ELF-1 (cell line): ENCODE data around the gene TBC1D22B.

Experiments
- DNase-seq: peaks from one replicate; pipeline ENCODE4 v3.0.0-alpha.2; 2016; ENCODE audit warnings: low read depth, low spot score

Gene TBC1D22B

DNA sequence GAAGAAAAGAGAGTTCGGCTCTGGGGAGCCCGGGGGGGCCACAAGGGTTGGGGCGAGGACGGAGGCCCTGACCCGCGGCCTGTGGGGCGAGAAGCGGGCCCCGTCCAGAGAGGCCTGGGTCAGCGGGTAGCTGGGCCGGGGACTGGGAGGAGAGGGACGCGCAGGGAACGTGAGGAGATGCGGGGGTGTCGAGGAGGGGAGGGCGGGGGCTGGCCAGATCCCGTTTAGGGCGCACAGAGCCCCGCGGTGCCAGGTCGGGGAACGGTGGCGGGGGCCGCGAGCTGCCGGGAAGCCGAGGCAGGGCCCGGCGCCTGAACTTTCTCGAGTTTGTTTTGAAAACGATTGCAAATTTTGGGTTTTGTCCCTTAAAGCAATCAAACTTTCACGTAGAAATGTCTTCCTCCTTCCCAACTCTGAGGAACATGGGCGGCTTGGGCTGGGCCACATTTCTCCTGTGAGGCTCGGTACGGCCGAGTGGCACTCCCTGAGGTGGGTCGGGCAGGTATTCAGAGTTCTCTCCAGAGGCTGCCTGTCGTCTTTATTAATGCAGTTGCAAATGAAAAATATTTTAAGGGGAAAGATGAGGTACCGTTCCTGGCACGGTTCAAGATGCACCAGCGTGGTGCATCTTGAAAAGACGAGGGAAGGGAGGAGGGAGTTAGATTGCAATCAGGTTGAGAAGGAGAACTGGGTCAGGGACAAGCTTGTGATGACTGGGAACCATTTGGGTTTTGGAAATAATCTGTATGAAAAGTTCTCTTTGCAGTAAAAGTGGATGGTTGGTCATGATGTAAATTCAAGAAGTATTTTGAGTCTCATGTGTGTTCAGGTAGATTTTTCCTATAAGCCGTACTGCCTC is 97.2 kb downstream of the TBC1D22B start:
- DNase-seq, result peak; percentile 21

DNA sequence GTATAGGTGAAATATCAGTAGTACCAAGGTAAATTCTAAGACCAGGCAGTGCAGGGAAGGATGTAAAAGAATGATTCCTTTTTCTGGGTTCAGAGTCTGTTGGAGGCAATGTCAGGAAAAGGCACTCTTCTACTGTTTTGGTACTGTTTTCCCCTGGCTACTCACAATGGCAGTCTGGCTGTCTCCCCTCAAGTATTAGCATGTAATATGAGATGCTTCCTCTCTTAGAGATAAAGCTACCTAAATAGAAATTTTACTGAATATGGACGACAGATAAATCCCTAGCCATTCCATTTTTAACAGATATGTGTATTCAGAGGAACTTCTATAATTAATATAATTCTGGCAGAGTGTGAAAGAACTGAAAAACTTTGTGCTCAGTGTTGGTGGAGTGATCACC is 99.7 kb downstream of the TBC1D22B start:
- DNase-seq, result no peak

DNA sequence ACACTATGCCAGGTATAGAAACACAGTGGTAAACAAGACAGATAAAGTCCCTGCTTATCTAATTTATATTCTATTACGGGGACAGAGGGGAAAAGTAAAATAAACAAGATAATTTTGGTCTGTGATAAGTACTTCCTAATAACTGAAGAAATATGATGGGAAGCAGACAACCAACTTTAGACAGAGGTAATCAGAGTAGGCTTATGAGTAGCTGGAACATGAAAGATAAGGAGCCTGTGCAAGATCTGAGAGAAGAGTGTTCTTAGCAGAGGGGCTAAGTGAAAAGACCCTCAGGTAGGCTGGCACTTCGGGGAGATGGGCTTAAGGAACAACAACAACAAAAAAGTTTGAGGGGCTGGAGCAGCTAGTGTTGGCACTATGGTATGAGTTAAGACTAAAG is 100.3 kb downstream of the TBC1D22B start:
- DNase-seq, result no peak

DNA sequence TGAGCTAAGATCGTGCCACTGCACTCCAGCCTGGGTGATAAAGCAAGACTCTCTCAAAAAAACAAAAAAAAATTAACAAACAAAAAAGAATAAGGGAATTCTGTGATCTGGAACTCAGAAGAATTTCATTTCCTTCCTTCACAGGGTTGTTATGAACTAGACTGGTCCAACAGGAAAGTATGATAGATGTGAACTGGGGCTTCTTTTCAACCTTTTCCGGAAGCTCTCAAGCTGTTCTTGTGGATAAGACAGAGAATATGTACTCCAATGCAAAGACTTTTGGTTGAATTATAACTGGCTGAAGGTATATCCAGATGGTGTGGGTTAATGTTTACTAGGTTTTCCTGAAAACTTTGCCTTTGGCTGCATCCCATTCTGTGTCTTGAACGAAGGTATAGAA is 101.5 kb downstream of the TBC1D22B start:
- DNase-seq, result no peak

DNA sequence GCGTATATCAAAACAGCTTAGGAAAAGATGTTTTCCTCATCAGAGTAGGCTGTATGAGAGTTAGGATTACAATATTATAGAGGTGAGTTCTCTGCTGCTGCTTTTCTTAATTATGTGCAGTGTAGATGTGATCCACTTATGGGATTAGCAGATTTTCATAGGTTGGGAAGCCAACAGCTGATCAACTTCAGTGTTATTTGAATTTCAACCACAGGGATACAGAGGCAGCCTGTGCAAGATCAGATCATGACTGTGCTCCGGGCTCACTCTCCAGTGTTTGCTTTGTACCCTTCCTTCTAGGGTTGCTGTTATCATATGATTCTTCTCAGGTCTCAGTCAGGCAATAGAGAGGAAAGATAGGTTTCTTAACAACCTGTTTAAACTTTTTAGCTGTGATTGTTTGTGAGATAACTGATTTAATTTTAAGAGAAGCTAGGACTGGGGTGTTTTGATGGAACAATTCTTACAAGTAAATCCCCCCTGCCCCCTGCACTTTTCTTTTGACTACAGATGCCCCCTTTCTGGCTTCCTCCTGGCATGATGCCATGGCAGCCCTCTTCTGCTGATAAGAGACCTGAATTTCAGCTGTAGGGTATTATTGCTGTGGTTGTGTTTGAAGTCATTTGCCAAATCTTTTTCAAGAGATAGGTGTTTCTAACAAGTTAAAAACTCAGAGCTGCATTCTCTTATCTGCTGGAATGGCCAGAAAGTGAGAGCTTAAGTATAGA is 104.7 kb downstream of the TBC1D22B start:
- no peak for DNase-seq

DNA sequence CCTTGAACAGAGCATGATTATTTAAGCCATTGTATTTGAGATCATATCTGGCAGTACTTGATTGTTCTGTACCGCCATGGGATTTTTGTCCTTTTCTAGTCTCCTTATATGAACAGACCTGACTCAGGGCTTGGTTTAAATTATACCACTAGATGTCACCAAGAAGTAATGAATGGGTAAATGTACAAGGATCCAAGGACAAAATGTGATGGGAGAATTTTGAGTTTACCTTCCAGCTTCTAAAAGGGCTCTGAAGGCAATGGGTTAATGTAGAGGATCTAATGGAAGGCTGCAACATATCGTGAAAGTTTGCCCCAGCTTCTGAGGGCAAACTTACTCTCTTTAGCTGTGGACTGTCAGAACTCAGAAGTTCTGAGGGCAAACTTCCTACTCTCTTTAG is 108.2 kb downstream of the TBC1D22B start:
- no peak for DNase-seq

DNA sequence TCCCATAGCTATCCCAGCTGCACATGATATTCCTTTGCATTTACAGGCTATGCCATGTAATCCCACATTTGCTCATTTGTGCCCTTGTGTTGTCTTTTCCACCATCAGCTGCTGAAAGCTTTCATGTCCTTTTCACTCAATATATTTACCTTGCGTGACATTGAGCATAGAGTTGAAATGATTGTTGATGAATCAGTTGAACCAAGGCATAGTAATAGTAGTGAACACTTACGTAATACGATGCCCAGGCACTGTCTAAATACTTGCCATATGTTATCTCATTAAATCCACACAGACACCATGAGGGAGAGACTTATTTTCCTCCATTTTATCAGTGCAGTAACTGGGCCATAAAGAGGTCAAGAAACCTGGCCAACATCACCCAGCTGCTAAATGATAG is 109.3 kb downstream of the TBC1D22B start:
- no peak for DNase-seq

DNA sequence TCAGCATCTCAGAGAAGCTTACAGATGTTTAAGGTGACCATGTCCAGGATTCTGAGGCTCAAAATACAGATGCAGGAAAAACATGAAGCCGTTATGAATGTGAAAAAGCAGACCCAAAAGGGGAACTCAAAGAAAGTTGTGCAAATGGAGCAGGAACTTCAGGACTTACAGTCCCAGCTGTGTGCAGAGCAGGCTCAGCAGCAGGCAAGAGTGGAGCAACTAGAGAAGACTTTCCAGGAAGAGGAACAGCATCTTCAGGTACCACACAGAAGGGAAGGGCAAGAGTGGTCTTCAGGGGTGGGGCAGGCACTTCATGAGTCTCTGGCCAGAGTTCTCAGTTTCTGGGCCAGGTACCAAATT is 111.4 kb downstream of the TBC1D22B start:
- DNase-seq, result no peak

DNA sequence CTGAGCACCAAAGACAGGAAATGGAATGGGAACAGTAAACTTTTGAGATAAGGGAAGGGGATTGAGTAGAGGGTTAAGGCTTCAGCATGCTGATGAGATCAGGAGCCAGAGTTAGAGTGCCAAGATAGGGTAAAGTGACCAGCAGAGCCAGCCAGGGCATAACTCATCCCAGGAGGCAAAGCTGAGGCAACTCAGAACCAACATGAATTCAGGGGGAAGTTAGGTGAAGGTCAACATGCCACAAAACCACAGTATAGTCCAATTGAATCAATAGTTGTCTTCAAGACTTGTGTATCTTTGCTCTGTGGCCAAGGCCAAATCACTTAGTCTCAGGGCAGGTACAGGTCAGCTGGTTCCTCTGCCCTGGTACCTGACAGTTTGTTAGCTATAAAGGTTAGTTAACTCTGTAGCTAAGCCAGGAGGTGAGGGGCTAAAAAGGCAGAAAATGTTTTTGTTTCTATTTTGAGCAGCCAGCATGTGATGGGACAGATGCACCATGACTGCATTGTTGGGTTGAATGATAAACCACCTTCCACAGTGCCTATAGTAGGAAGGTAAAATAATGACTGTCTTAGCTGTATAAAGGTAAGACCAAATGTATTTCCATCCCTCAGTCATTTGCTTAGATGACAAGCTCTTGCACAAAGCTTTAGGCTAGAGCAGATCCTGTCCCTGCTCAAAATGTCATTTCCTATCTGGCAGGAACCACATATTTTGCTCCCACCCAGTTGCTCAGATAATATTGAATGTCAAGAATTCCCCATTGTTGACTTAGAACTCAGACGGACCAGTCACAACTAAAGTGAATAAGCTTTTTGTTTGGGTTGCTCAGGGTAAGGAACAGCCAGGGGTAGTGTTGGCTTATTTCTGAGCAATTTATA is 112.0 kb downstream of the TBC1D22B start:
- DNase-seq, result no peak

DNA sequence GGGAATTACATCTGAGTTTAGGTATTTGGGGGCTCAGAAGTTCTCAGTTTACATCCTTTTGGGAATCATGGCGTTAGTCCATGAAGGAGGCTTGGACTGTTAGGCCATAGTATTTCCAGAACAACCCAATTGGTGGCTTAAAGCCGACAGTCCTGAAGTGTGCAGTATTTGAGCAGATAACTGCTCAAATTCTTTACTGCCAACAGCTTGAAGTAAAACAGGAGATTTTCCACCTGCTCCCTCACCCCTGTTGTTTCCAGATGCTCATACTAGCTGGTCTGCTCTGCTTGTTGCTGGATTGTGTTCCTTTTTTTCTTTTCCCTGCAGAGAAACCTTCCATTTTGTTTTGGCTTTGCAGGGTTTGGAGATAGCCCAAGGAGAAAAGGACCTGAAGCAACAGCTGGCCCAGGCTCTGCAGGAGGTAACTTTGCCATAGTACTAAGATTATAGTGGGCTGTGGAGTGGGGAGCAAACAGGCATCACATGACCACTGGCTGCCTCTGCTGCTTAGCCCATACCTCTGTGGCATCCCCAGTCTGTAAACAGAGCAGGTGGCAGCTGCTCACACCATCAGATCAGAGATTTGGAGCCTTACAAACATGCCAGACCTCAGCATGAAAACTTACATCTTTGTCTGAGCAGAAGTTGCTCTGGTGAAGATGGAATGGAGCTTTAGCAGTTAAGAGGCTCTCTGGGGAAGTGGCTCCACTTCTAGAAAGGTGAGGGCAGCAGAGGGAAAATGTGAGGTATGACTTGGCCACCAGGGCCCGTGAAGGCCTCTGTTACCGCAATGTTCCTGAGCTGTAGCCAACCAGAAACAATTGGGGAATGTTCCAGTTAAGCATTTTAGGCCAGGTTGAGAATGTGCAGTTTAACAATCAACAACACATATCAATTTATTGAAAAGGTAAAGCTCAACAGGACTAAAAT is 113.8 kb downstream of the TBC1D22B start:
- DNase-seq, result no peak

DNA sequence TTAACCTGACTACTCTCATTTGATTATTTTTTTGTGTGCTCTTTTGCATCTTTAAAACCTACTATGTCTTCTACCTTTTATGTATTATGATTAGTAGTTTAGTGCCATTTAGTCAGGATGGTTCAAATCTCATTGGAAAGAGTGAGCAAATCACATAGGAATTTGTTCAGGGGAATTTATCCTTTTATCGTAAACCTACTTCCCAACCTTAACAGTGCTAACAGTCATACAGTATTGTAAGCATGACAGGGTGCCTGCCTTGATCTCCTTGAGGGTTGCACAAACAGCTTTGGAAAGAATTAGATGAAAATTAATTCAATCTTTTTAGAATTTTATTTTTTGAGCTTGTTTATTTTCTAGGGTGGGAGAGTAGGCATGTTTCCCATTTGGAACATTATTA is 114.5 kb downstream of the TBC1D22B start:
- DNase-seq, result no peak

DNA sequence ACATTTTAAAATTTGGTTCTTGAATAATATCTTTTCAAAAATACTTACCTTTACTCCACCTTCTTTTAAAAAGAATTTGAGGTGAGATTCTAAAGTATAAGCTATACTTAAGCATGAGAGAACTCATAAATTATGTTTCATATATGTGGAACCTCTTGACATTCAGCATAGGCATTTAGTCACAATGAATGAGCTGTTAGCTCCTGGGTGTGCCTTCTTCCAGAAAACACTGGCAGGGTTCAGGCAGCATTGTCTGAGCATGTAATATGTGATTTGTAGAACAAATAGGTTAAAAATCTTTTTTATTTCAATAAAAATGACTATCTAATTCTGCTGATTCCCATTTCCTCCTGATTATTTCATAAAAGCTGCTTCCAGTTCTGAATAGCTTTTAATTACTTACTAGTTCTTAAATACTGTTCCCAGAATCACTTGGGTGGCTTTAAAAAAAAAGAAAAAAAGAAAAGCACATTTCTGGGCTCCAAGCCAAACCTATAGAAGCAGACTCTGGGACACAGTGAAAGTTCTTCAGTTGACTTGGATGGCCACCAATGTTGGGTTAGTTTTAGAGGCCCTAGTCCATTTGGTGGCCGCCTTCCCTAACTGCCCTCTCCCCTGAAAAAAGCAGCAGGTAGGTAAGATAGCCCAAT is 116.4 kb downstream of the TBC1D22B start:
- DNase-seq, result no peak

DNA sequence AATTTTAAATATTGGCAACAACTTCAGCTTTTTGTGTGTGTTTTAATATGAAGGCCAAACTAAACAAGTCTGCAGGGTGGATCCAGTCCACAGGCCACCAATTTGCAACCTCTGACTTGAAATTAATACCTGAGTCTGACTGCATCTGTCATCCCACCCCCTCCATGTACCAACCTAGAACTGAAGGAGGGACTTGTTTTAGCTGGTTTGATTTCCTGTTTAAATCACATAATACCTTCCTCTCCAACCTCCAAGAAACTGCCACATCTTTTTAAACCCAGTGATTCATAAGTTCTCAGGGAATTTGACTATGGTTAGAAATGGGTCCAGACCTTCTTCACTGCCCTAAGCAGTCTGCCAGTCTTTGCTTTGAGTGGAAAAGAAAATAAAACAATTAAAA is 117.8 kb downstream of the TBC1D22B start:
- DNase-seq, result no peak

DNA sequence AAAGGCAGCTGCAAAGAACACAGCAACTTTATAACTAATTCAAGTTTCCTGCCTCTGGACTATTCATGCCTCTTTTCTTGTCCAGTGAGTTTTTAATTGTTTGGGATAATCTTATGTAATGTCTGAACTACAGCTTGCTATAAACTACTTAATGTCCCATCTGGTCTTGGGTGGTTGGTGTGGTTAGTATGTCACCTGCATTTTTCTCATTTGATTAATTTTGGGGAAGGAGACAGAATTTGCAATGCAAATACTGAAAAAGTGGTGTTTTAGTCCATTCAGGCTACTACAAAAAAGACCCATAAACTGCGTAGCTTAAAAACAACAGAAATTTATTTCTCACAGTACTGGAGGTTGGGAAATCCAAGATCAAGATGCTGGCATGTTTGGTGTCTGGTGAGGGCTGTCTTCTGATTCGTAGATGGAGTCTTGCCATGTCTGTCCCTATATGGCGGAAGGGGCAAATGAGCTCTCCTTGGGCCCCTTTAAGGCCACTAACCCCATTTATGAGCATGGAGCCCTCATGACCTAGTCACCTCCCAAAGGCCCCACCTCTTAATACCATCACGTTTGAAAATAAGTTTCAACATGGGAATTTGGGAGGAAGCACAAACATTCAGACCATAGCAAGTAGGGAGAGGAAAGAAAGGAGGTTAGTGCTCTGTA is 118.6 kb downstream of the TBC1D22B start:
- no peak for DNase-seq

DNA sequence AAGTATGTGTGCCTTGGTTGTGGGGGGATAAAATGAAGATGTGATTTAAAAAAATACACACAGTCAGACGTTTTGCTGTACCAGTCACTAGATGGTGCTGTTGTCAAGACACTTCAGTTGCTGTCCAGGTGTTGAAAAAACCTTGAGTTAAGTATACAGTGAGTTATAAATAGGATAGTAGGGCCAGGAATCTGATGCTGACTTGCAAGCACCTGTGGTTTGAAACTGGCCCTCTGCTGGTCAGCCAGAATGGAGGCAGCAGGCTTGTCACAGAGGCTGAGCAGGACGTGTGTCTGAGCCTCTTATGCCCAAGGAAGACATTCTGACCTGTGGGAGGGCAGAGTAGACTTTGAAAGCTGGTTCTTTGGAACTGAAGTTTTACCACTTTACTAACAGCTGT is 124.0 kb downstream of the TBC1D22B start:
- peak; percentile 71 for DNase-seq
